ENCODE measurements around the gene SRPX2.

- no peak for TF ChIP-seq CTCF (optimal IDR thresholded peaks at IDR 0.05 in 1 of 3, IDR thresholded peaks at IDR 0.05 in 1 of 3, conservative IDR thresholded peaks at IDR 0.05 in 1 of 3; ENCODE audit: extremely low read depth in 1 of 3, insufficient read depth in 2 of 3, low read length in 3 of 3)
- no peak for TF ChIP-seq EZH2 (IDR thresholded peaks at IDR 0.05; ENCODE audit: low read length)
Measured at GRCh38 chrX:100635989-100636320, 8.0 kb upstream of the SRPX2 start.
